Neural progenitor cell (in vitro differentiated cells): ENCODE results near the gene FAM131B.

Experiments
- EZH2 ChIP-seq: fragments of 200-600 bp; sonication (generic); IDR thresholded peaks from 2 replicates; pipeline ENCODE4 v1.6.1; 2017; ENCODE audit warnings: antibody characterized with exemption, mild to moderate bottlenecking, moderate library complexity
- EZH2phosphoT487 ChIP-seq: fragments of 200-600 bp; sonication (generic); IDR thresholded peaks from 2 replicates; pipeline ENCODE4 v1.6.1; 2017; ENCODE audit warnings: antibody characterized with exemption
- TF ChIP-seq, protein P1 (sequence below): fragments of 200-600 bp; sonication (generic); IDR thresholded peaks from 2 replicates; pipeline ENCODE4 v1.5.1; 2017; ENCODE audit warnings: antibody characterized with exemption, mild to moderate bottlenecking

DNA sequence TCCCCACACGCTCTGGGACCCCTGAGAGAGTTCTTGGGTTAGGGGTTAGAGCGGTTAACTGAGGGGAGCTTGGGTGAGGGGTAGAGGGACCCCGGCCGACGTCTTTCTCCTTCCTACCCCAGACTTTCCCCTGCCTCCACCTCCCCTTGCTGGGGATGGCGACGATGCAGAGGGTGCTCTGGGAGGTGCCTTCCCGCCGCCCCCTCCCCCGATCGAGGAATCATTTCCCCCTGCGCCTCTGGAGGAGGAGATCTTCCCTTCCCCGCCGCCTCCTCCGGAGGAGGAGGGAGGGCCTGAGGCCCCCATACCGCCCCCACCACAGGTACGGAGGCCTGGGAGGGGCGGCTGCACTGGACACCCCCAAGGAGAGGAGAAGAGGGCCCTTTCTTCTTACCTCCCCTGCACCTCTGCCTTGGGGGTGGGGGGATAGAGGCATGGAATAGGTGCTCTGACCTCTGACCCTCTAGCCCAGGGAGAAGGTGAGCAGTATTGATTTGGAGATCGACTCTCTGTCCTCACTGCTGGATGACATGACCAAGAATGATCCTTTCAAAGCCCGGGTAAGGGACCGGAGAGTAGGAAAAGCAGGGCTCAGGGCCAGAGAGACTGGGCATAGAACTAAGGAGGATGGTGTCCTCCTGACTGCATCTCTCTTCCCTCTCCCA is 19.7 kb upstream of the FAM131B start:
- TF ChIP-seq, protein P1, sequence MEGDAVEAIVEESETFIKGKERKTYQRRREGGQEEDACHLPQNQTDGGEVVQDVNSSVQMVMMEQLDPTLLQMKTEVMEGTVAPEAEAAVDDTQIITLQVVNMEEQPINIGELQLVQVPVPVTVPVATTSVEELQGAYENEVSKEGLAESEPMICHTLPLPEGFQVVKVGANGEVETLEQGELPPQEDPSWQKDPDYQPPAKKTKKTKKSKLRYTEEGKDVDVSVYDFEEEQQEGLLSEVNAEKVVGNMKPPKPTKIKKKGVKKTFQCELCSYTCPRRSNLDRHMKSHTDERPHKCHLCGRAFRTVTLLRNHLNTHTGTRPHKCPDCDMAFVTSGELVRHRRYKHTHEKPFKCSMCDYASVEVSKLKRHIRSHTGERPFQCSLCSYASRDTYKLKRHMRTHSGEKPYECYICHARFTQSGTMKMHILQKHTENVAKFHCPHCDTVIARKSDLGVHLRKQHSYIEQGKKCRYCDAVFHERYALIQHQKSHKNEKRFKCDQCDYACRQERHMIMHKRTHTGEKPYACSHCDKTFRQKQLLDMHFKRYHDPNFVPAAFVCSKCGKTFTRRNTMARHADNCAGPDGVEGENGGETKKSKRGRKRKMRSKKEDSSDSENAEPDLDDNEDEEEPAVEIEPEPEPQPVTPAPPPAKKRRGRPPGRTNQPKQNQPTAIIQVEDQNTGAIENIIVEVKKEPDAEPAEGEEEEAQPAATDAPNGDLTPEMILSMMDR = no peak
- TF ChIP-seq EZH2 (no peak), EZH2phosphoT487 (no peak)
